CD4-positive, alpha-beta T cell treated with Interleukin-17A for 1 hour (primary cell): ENCODE data around the gene DCUN1D3.
A peak's percentile ranks its signal among the peaks of the same experiment; 100 is the strongest.
"Not testable (repeated sequence)": the region's sequence is repeated elsewhere in the genome, so short reads cannot be mapped to it uniquely, and the experiment has no call there.

Source experiments
- DNase-seq: peaks from one replicate; pipeline ENCODE4 v3.0.0-alpha.2; 2020

The DCUN1D3 gene

DNA sequence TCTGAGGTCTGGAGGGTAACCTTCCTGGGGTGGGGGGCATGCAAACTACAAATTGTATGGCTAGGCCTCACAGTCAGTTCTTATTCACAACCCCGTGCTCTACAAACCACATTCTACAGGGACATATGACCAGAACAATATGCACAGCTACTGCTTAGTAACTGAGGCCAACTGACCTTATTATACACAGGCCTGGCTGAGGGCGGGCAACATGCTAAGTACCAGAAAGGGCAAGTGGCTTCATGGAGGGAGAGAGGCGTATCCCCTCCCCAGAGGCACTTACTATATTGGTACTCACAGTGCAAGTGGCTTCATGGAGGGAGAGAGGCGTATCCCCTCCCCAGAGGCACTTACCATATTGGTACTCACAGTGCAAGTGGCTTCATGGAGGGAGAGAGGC, 39.2 kb downstream of the DCUN1D3 start:
- not testable (repeated sequence) for DNase-seq

DNA sequence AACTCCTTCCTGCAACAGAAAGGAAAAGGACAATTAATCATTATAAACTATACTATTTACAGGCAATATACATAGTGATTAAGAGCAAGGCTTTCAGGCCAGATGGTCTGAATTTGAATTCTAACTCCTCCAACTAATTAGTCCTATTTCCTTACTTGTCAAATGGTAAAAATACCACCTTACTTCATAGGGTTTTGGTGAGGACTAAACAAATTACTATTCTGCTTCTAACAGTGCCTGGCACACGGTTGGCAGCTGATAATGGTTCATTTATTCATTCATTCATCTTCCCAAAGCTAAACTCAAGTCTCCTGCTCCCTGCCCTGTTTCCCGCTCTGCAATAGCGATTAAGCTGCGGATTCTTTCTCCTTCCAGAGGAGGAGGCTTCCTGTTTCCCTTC, 39.8 kb downstream of the DCUN1D3 start:
- DNase-seq: no peak

DNA sequence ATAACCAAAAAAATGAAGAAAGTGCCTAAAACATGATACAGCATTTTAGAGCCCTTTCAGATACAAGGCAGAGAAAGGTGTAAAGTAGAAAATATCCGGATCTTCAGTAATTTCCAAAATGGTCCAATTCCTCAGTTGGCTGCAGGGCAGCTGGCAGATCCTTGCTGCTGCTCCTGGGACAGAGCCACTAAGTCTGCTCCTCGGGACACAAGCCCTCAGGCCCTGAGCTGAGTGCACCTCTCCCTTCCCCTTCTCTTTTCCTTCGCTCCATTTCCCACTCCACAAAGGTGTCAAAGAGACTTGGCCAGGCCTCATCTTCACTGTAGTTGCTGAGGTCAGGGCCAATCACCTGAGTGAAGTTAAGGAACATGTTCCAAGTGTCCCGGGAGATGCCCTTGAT, 40.5 kb downstream of the DCUN1D3 start:
- no peak for DNase-seq

DNA sequence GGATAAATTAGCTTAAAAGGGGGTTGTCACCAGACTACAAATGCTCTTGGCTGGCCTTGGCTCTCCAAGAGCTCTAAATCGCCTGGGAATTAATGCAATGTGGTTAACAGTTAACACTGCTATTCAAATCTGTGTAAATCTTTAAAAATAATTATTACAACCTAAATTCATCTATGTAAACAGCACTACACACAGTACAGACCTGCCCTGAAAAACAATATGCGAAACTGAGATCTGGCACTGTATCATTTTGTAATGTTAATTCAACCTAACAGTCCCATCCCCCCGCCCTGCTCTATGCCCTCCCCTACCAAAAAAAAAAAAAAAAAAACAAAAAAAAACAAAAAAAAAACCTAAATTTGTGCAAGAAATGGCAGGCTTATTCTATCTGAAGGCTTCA, 40.9 kb downstream of the DCUN1D3 start:
- DNase-seq: no peak

DNA sequence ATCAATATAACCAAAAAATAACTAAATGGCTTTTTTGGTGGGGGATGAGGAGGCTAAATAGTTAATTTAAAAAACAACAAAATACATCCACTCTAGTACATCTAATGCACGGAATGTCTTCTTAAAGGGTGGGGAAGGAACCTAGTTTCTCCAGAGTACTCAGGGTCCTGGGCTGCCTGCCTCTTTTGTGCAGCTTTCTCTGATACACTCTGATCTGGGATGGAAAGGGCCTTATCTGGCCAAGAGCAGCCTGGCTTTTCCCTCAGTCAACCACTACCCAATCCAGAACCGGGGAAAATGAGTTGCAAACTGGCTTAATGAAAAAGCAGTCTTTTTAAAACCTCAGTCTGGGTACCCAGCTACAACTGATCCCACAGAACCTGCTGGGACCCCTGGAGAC, 42.9 kb downstream of the DCUN1D3 start:
- no peak for DNase-seq

DNA sequence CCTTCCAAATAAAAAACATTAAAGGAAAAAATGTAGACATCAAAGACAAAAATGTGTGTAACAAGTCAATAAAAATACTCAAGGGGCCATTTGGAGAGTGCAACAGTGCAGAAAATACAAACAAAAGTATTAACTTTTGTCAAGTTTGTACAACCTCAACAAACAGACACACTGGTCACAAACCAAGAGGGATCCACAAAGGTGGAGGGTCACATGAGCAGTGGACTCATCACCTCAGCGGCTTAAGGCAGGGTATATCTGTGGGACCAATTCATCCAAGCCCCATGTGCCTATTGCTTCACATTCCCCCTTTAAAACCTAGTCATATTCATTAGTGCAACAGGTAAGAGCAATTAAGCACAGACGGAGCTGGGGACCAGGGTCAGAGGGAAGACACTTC, 45.2 kb downstream of the DCUN1D3 start:
- DNase-seq: no peak

DNA sequence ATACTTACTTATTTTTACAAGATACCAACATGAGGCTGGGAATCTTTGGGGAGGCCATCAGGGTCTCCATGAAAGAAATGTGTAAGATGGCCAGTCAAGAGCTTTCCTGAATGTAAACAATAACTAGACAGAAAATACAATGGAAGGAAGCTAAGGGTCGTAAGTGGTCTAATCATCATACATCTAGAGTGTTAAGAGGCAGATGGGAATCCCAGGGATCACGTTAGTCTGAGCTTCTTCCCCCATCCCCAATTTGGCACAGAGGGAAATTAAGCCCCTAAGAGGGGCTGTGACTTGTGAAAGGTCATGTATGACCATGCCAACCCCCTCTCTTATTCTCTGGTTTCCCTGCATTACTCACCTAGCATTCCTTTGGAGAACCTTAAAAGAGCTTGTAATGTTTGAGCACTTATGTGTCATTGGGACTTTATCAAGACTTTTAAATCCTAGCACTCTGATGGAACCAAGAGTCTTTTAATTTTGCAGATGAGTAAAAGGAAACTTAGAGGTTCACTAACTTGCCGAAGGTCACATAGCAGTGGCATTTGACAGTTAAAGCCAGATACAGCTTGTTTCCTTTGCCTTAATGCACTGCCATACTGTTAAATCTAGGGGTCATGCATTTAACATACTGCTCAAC, 46.1 kb downstream of the DCUN1D3 start:
- no peak for DNase-seq

DNA sequence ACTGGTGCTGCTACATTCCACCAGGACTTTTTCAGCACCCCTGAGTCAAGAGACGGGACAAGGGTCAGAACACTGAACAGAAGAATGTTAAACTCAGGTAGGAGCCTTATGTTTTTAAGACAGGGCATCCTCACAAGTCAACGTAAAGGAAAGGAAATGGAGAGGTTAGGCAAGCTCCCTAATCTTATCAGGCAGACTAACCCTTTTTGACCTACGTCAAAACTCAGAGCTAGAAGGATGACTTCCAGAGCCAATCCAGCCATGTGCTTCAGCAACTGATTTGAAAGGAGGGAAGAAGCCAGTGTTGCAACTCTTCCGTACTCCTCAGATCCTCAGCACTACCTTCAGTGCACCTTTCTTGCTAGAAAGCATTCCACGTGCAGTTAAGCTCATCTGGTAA, 47.0 kb downstream of the DCUN1D3 start:
- no peak for DNase-seq

DNA sequence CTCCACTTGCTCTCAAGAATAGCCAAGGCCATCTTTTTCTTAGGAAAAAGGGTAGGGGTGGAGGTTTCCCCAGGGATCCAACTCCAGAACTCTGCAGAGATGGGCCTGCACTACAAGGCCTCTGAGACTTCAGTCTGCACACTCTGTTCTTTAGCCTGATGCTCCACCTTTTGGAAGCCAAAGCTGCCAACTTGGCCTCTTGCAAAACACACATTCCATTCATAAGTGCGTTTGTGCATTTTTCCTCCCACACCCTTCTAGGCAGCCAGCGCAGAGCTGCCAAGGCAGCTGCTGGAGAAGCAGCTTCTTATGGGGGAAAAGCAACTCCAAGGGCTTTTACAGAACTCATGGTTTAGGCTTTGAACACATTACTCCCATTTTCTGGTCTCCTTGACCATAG, 48.6 kb downstream of the DCUN1D3 start:
- DNase-seq: no peak

DNA sequence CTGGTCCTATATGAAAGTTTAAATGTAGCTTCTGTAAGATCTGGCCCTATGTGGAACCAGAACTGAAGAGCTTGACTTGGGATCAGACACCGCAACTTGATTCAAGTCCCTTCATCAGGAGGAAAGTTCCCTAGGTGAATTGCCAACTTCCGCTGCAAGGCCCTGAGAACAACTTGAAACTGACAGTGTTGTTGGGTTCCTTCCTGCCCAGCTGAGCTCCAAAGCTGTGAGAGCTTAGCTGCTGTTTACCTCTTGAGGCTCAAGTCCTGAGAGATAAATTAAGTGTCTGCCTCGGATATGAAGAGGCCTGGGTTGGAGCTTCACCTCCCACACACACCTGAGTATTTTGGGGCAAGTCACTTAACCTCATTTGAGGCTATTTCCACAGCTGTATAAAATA, 49.2 kb downstream of the DCUN1D3 start:
- no peak for DNase-seq

DNA sequence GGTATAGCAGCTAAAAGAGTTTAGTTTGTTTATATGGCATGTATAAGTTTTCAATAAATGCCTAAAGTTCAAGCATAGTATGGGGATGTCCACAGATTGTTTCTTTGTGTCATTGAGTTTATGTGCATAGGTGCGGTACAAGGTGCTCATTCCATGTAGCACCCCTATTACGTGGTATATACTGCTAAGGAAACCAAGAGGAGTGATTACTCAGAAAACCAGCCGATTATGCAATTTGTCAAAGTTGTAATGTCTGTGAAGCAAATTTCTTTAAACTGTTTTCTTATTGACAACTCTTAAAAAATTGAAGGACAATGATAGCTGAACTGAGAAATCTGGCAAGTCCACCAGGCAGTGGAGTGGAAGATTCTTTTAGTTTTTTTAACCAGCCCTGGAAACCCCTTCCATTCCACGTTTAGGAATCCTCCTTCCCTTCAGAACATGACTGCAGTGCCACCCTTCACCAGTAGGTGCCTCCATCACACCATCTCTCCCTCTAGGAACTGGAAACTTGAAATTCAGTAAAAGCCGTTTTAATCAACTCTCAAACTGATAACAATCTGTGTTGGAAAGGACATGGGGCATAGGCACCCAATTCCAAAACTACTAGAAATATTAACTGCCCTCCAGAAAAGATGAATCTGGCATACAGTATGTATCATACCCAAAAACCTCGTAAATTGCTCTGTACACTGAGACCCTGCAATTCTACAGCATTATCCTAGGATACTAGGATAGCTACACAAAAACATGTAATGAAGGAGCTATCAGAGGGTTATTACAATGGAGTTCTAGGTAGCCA, 50.4 kb downstream of the DCUN1D3 start:
- peak; percentile 69 for DNase-seq

DNA sequence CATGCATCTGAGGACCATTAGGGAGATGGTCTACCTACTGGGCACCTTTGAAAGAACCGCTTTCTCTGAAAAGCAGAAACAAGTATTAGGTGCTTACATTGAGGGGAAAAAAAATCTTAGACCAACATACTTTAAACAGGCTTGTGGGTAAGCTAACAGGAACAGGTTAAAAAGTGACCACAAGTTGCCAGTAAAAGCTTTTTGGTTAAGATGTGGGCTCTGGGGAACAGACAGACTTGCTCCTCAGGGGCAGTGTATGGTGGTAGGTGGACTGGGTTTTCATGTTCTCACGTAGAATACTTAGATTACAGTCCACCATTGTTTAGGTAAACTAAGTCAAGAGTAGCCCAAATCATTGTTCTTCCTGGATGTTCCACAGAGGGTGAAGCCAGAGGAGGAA, 52.6 kb downstream of the DCUN1D3 start:
- DNase-seq: no peak

DNA sequence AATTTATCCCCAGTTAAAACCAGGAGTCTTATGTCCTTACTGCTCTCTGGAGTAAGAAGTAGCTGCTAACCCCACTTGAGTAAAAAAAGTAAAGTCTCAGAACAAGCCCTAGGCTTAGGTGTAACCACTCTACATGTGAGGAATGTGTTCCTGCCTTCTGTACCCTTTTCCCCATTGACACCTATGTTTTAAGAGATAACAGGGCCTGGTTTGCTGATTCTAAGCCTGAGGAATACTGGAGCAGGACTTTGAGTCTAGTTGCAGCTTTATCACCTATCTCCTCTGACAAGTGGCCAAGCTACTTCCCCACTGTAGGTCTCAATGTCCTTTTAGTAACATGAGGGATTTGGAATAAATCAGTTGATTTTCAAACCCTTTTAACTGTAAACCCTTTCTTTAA, 53.6 kb downstream of the DCUN1D3 start:
- DNase-seq: no peak

DNA sequence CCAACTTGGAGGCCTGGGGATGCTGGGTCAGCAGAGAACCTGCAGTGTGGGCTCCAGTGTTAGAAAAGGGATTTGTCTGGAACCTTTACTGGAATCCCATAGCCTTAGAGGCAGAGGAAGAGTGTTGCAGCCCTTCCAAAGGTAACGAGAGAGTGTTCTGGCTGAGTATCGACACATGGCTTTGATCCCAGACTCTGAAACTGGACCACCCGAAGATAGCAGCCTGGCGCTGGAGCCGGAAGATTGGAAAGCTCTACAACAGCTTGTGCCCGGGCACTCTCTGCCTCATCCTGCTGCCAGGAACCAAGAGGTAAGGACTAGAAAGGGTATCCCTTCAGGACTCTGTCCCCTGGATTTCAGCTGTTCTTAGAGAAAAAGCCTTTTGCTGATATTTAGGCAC, 54.1 kb downstream of the DCUN1D3 start:
- DNase-seq: no peak

DNA sequence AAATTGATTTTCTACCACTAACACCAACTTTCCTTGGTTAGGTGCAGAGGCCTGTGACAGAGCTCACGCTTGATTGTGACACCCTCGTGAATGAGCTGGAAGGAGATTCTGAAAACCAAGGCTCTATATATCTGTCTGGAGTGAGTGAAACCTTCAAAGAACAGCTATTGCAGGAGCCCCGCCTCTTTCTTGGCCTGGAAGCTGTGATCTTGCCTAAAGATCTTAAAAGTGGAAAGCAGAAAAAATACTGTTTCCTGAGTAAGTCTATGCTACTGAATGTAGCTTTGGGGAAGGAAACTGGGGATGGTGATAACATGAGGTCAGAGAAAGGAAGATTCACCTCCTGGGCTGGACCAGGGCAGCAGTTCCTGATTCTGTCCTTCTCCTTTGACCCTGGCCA, 55.6 kb downstream of the DCUN1D3 start:
- peak; percentile 2 for DNase-seq

DNA sequence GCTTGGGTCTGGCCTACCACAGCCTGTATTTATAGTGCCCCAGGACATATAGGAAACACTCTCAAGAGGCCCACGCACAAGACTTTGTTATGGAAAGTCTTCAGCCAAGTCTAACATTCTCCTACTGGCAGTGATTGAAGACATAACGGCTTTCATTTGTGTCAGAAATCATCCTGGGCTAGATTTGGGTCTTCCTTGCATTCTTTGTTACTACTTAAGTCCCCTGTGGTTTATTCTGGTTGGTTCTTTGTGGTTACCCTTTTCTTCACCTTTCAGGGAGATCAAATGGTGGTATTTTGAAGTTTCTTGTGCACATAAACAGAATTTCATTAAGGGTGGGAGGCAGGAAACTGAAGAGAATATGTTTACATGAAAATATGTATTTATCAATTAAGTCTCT, 56.1 kb downstream of the DCUN1D3 start:
- peak; percentile 15 for DNase-seq

DNA sequence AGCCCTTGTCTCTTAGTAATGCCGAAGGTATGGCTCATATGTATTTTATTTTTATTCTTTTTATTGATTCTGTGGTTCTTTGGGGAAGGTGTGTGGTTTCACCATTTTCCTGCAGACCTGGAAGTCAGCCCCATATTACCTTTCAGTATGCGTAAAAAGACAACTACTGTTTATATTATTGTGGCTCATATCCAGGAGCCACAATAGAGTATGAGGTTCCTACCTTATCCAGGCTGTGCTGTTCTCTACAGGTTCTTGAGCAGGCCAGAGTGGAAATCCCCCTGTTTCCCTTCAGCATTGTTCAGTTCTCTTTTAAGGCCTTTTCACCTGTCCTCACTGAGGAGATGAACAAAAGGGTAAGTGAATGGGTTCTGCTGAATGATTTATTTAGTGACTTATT, 60.7 kb downstream of the DCUN1D3 start:
- DNase-seq: no peak

DNA sequence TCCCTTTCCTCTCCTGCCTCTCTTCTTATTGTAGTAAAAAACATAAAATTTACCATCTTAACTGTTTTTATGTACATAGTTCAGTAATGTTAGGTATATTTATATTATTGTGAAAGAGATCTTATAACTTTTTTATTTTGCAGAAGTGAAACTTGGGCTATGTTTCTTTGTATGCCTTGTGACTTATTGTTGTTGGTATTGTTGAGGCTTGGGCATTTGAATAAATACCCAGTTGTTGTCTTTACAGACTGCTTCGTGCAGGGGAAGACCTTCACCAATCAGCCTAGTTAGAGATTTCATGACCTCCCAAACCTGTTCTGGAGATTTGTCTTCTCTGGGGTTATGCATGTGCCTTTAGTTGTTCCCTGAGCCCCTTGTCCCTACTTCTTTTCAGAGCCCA, 61.9 kb downstream of the DCUN1D3 start:
- DNase-seq: no peak

DNA sequence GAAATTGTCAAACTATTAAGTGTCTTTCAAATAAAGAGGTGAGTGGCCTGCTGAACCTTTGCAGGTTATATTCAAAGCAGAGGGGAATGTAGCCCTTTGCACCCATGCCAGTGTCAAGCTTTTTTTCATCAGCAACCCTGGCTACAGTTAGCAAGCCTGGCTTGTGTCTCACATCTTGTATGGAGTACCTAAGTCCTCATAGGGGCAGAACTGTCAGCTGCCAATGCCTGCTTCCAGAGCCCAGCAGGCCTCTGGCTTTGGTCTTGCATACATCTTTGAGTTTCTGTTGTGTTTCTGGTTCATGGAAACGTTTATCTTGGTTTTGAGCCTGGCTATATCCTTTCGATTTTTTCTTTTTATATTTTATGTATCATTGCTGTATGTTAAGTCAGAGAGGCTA, 67.1 kb downstream of the DCUN1D3 start:
- no peak for DNase-seq

DNA sequence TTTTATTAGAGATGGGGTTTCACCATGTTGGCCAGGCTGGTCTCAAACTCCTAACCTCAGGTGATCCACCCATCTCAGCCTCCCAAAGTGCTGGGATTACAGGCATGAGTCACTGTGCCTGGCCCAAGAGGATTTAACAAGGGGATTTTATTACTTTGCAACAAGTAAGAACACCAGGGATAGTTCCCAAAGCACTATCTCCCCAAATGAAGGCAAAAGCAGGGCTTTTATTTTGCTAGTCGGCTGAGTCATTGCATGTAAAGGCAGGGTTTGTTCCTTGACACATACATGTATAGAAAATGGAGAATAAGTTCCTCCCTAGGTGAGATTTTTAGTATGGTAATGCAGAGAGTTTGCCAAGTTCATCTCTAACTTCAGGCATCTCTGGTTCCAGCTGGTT, 69.8 kb downstream of the DCUN1D3 start:
- no peak for DNase-seq

DNA sequence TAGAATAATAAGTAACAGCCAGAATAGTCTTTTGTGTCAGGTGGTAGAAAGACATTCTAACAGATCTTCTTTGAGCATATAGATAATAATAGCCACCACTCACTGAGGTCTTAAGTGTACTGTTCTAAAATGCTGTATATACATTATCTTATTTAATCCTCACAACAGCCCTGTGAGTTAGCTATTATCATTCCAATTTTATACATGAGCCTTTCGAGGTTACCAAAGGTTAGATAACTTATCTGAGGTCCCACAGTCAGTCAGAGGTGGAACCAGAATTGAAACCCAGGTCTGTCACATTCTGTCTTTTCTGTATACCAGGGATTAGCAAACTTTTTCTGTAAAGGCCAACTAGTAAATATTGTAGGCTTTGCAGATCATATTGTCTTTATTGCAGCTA, 70.6 kb downstream of the DCUN1D3 start:
- no peak for DNase-seq

DNA sequence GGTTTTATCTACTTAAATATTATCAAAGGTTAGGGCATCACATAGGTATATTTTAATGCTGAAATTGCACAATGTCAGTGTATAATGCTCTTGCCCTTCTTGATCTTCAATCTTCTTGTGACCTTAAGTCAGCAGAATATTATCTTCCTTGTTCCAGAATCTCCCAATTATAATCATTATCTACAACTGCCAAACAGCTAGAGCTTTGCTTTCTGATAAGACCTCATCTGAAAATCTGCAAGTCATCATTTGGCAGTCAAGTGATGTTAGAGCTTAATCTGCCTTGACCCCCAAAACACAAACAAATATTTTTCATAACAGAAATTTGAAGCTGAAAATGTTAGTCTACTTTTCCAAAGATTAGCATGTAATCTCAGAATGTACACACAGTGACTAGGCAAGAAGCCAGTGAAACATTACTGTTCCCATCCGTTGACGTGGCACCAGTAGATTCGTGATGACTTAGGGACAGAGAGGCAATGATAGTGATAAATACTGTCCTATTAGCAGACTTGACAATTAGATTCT, 74.1 kb downstream of the DCUN1D3 start:
- no peak for DNase-seq

DNA sequence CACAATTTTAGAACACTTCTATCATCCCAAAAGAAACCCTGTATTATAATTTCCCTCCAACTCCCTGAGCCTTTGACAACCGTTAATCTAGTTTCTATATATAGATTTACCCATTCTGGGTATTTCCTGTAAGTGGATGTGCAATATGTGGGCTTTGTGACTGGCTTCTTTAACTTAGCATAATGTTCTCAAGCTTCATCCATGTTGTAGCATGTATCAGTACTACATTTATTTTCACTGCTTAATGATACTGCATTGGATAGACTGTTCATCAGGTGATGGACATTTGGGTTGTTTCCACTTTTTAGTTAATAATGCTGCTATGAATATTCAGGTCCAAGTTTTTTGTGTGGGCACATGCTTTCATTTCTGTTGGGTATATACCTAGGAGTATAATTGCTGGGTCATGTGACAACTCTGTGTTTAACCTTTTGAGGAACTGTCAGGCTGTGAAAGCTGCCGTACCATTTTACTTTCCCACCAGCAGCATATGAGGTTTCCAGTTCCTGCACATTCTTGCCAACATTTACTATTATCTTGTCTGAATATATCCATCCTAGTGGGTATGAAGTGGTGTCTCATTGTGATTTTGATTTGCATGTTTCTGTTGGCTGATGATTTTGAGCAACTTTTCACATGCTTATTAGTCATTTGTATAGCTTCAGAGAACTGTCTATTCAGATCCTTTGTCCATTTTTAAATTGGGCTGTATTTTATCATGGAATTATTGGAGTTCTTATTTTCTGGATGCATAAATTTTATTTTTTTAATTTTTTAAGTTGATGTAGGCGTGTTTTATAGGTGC, 77.4 kb downstream of the DCUN1D3 start:
- DNase-seq: no peak

DNA sequence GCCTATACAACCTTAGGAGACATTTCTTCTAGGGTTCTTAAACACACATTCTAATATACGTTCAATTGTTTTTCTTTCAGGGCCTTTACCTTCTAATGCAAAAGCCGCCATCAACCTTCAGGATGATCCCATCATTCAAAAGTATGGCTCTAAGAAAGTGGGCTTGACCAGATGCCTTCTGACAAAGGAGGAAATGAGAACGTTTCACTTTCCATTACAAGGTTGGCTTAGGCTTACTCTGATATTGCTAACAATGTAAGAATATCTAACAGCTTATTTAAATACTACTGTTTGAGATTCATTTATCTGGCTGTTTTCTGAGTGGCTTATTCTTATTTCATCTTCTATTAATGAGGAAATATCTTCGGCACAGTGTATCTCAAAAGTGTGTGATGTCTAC, 78.5 kb downstream of the DCUN1D3 start:
- DNase-seq: no peak
